ENCODE measurements around the gene DENR. TPM values are rescaled to one million over a fixed set of nuclear protein-coding genes. Genes with fewer than 3 reads are reported as not detected.

Gene DENR
- total and polyA plus RNA-seq, 12 donors, result 16.5 to 31.0 (median 25.5) TPM

DNA sequence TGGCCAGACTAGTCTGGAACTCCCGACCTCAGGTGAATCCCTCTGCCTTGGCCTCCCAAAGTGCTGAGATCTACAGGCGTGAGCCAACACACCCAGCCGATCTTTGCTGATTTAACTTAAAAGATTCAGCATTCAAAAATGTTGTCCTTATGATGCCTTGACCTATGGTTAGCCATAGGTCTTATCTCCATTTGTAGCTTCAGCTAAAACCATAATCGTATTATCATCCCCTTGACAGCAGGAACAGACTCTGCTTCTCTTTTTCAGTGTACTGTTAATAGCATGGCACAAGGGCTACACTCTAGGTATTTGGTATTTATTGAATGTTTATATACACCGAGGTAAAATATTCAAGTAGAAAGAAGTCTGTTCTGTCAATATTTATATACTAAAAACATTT, 37.0 kb downstream of the DENR start:
- WGBS, 2 donors, result 84 to 89% methylated on average over 5 of the region's 5 CpGs
- TF ChIP-seq, protein P1, sequence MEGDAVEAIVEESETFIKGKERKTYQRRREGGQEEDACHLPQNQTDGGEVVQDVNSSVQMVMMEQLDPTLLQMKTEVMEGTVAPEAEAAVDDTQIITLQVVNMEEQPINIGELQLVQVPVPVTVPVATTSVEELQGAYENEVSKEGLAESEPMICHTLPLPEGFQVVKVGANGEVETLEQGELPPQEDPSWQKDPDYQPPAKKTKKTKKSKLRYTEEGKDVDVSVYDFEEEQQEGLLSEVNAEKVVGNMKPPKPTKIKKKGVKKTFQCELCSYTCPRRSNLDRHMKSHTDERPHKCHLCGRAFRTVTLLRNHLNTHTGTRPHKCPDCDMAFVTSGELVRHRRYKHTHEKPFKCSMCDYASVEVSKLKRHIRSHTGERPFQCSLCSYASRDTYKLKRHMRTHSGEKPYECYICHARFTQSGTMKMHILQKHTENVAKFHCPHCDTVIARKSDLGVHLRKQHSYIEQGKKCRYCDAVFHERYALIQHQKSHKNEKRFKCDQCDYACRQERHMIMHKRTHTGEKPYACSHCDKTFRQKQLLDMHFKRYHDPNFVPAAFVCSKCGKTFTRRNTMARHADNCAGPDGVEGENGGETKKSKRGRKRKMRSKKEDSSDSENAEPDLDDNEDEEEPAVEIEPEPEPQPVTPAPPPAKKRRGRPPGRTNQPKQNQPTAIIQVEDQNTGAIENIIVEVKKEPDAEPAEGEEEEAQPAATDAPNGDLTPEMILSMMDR (IDR thresholded peaks at IDR 0.05), result no peak
- Histone ChIP-seq H3K27me3 (no peaks in the 10 kb centered on the region), H3K4me1 (peaks cover 0 to 6% (median 0%) of the 10 kb centered on the region in 9 donors), H3K4me3 (no peak overlapping the region), H3K27ac (no peak overlapping the region), H3K36me3 (no peaks in the 10 kb centered on the region), H3K9me3 (no peaks in the 10 kb centered on the region)
- intact Hi-C loops (cut with DNase I), result loop anchor here in 7 of 10 donors (5.0 to 10.0 kb wide), 8 partner anchors 43 to 445 kb away; partner anchors contain the start of genes MPHOSPH9 (in 1 of the 7) and MTRFR (in 1 of the 7)
- ATAC-seq, result no peak
- no peak for DNase-seq

- 82% methylated on average over 5 of the region's 5 CpGs for WGBS, 2 donors
- no peaks in the 10 kb centered on the region for H3K36me3 ChIP-seq
- intact Hi-C loops (cut with DNase I), result loop anchor here in 7 of 10 donors (5.0 to 10.0 kb wide), 8 partner anchors 42 to 444 kb away; partner anchors contain the start of genes MPHOSPH9 (in 1 of the 7) and MTRFR (in 1 of the 7)
- DNase-seq (no peak), ATAC-seq (no peak)
- TF ChIP-seq, protein P1 (IDR thresholded peaks at IDR 0.05), result no peak
- no peaks in the 10 kb centered on the region for H3K9me3 ChIP-seq
- peaks cover 0 to 6% (median 0%) of the 10 kb centered on the region in 9 donors for H3K4me1 ChIP-seq
- no peak overlapping the region for H3K27ac ChIP-seq
- H3K27me3 ChIP-seq, result no peaks in the 10 kb centered on the region
- no peak overlapping the region for H3K4me3 ChIP-seq
These were observed 37.9 kb downstream of the DENR start for GRCh38 chr12:122790393-122791075.

GRCh38 chr12:122793685-122794106, 41.1 kb downstream of the DENR start:
- DNase-seq, result no peak
- no peaks in the 10 kb centered on the region for H3K36me3 ChIP-seq
- H3K4me1 ChIP-seq, result peaks cover 0 to 6% (median 0%) of the 10 kb centered on the region in 9 donors
- H3K4me3 ChIP-seq, result no peak overlapping the region
- peak in 5 of 8 donors; percentile 44 to 63 (median 61) for ATAC-seq
- TF ChIP-seq, protein P1 (IDR thresholded peaks at IDR 0.05), result peak; percentile 58 to 85 (median 74)
- no peak overlapping the region for H3K27ac ChIP-seq
- no peaks in the 10 kb centered on the region for H3K27me3 ChIP-seq
- H3K9me3 ChIP-seq, result no peaks in the 10 kb centered on the region
- intact Hi-C loops (cut with DNase I), result loop anchor here in 9 of 10 donors (1.0 to 10.0 kb wide), 9 partner anchors 39 to 441 kb away; partner anchors contain the start of genes MPHOSPH9 (in 1 of the 9) and MTRFR (in 1 of the 9)
- 15 to 17% methylated on average over 10 of the region's 10 CpGs for WGBS, 2 donors

GRCh38 chr12:122795807-122796206, 43.2 kb downstream of the DENR start:
- peaks cover 0 to 6% (median 0%) of the 10 kb centered on the region in 9 donors for H3K4me1 ChIP-seq
- intact Hi-C loops (cut with DNase I), result loop anchor here in 7 of 10 donors (5.0 to 10.0 kb wide), 7 partner anchors 49 to 439 kb away; partner anchors contain the start of genes MPHOSPH9 (in 1 of the 7) and MTRFR (in 1 of the 7)
- TF ChIP-seq, protein P1 (IDR thresholded peaks at IDR 0.05), result no peak
- no peak overlapping the region for H3K27ac ChIP-seq
- ATAC-seq, result no peak
- DNase-seq, result no peak
- H3K27me3 ChIP-seq, result no peaks in the 10 kb centered on the region
- no peaks in the 10 kb centered on the region for H3K36me3 ChIP-seq
- WGBS, 2 donors, result 83 to 86% methylated on average over 4 of the region's 4 CpGs
- no peak overlapping the region for H3K4me3 ChIP-seq
- H3K9me3 ChIP-seq, result no peaks in the 10 kb centered on the region

All from heart right ventricle (tissue), 16 donors.